GM21619 (cell line): Measurements from ENCODE around the gene GPR107.
A peak's percentile ranks its signal among the peaks of the same experiment; 100 is the strongest.
"Not testable (repeated sequence)": the region's sequence is repeated elsewhere in the genome, so short reads cannot be mapped to it uniquely, and the experiment has no call there.

Experiments used
- ATAC-seq: cut with Tn5 transposase; IDR thresholded peaks from one replicate; pipeline ENCODE4 v1.9.1; 2021; ENCODE audit not compliant: unreplicated experiment

Gene GPR107

GRCh38 chr9:130053504-130054324 is at the start of gene GPR107:
Gene GPR107 (plus strand): TSS chr9:130053906. CDS start chr9:130053933, 27 bp downstream.
- ATAC-seq = peak; percentile 80

- ATAC-seq = no peak
Observed at GRCh38 chr9:130003943-130004552, 49.7 kb upstream of the GPR107 start.

DNA sequence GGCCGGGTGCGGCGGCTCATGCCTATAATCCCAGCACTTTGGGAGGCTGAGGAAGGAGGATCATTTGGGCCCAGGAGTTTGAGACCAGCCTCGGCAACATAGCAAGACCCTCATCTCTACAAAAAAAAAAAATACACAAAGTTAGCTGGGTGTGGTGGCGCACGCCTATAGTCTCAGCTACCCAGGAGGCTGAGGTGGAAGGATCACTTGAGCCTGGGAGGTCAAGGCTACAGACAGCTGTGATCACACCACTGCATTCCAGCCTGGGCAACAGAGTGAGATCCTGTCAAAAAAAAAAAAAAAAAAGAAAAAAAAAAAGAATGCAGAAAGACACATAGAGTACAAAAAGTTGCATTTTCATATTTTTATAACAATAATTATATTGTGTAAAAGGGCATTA is 46.8 kb upstream of the GPR107 start:
- ATAC-seq = not testable (repeated sequence)

DNA sequence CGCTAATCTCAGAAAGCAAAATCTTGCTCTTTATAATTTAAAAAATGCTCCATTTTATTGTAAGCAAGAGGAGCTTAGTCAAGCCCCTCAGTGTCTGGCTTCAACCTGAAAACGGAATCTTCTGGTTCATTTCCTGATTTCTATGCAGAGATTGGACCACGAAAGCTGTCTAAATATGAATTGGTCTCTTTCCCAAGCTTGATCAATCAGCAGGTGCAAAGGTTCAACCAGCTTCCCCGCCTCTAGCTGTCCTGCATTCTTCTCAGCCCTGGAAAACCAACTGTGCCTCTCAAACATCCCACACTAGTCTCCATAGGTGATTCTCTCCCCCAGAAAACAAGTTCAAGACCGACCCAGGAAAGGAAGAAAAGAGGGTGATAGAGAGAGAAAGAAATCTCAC is 45.2 kb upstream of the GPR107 start:
- ATAC-seq = no peak

DNA sequence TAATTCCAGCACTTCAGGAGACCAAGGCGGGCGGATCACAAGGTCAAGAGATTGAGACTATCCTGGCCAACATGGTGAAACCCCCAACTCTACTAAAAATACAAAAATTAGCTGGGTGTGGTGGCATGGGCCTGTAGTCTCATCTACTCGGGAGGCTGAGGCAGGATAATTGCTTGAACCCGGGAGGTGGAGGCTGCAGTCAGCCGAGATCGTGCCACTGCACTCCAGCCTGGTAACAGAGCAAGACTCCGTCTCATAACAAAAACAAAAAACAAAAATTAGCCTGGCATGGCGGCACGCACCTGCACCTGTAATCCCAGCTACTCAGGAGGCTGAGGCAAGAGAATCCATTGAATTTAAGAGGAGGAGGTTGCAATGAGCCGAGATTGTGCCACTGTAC is 44.2 kb upstream of the GPR107 start:
- ATAC-seq = not testable (repeated sequence)

GRCh38 chr9:130010151-130010988 is 43.3 kb upstream of the GPR107 start:
- ATAC-seq = peak; percentile 32

GRCh38 chr9:130013326-130013725 is 40.4 kb upstream of the GPR107 start:
- ATAC-seq = no peak

GRCh38 chr9:130015353-130016019 is 38.2 kb upstream of the GPR107 start:
- ATAC-seq = no peak

GRCh38 chr9:130017076-130017475 is 36.6 kb upstream of the GPR107 start:
- no peak for ATAC-seq

- ATAC-seq = not testable (repeated sequence)
Observed at GRCh38 chr9:130017510-130017909, 36.2 kb upstream of the GPR107 start.

DNA sequence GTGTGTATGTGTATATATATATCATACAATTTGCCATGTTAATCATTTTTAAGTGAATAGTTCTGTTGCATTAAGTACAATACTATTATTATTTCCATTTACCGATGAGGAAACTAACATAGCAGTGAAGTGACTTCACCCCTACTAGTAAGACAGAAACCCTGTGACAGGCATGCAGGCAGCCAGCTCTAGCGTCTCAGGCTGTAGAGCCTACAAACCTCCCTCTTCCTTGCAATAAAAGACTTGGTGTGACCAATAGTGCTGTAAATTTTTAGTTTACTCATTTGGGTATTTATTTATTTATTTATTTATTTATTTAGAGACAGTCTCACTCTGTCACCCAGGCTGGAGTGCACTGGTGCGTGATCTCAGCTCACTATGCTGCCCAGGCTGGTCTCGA is 35.4 kb upstream of the GPR107 start:
- ATAC-seq = no peak

- no peak for ATAC-seq
Observed at GRCh38 chr9:130020618-130021017, 33.1 kb upstream of the GPR107 start.

DNA sequence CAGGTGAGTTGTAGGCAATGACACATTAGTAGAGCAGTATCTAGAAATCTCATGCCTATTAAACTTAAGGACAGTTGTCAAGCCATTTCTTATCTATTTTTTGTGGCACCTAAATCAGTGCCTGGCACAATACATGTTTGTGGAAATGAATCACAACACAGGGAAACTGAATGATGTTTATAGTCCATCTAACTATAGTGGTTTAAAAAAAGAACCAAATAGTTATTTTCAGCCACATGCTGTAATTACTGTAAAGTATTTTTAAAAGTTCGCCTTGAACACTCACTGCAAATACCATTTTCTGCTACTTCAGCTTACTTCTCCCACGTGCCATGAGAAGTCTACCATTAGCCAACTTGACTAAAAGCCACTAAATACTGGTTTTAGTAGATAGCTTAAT is 32.6 kb upstream of the GPR107 start:
- no peak for ATAC-seq

DNA sequence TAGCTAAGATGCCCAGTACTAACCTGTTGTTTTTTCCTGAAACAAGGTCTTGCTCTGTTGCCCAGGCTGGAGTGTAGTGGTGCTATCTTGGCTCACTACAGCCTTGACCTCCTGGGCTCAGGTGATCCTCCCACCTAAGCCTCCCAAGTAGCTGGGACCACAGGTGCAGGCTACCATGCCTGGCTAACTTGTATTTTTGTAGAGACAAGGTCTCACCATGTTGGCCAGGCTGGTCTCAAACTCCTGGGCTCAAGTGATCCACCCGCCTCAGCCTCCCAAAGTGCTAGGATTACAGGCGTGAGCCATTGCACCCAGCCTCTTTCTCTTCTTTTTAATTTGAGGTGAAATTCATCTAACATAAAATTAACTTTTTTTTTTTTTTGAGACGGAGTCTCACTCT is 31.9 kb upstream of the GPR107 start:
- not testable (repeated sequence) for ATAC-seq

DNA sequence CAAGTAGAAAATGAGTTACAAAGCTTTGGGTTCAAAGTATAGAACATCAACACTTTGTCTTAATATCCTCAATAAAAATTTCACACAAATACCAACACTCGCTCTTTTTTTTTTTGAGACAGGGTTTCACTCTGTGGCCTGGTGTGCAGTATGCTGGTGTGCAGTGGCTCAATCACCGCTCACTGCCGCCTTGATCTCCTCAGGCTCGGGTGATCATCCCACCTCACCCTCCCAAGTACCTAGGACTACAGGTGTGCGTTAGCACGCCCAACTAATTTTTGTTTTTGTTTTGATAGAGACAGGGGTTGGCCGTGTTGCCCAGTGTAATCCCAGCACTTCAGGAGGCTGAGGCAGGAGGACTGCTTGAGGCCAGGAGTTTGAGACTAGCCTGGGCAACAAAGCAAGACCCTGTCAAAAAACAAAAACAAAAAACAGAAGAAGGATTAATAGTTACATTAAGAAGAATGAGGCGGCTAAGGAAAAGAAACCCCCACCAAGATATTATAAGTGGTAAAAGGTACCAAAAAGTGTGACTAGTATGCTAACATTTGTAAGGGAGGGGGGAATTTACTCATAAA is 31.1 kb upstream of the GPR107 start:
- no peak for ATAC-seq

DNA sequence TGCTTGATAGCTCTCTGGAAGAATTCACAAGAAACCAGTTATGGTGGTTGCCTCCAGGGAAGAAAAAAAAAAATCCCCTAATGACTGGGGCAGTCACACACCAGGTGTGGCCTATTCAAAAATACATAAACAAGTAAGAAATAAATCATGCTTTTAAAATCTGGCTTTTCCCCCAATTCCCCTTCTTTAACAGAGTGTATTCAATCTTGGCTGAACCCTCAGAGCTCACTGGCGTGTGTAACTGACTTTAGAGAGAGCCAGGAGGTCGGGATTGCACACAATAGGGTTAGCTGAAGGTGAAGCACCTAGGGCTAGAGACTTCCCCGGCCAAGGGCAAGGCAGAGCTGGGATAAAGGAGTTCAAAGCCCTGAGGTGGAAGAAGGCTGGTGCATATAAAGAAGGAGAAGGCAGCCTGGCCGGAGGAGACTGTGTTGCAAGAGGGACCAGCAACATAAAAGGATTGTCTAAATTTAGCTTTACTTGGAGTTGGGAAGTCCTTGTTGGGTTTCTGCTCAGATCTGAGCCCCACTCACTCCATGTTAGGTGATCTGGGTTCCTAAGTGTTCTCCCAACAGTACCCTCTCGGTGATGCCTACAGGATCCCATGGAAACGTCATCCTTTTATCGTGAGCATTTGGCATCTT is 30.4 kb upstream of the GPR107 start:
- peak; percentile 43 for ATAC-seq

GRCh38 chr9:130023994-130024596 is 29.6 kb upstream of the GPR107 start:
- ATAC-seq = no peak

- no peak for ATAC-seq
Observed at GRCh38 chr9:130024597-130024994, 29.1 kb upstream of the GPR107 start.

- ATAC-seq = no peak
Observed at GRCh38 chr9:130026583-130027340, 26.9 kb upstream of the GPR107 start.
